Lower lobe of right lung (tissue), 2 donors: Measurements from ENCODE around the gene MED20. TPM values are rescaled to one million over a fixed set of nuclear protein-coding genes. Genes with fewer than 3 reads are reported as not detected.

Experiments
- ATAC-seq, 2 donors: fragments of 200-7000 bp; cut with Tn5 transposase; one replicate each; pipeline ENCODE4 v1.9.1; 2020 to 2022; ENCODE audit warnings: mild to moderate bottlenecking in 2 of 2, moderate library complexity in 2 of 2
- DNase-seq: peaks from one replicate; pipeline ENCODE4 v3.0.0-alpha.2; 2020
- H3K27ac ChIP-seq: fragments of 200-600 bp; one replicate; pipeline ENCODE4 v1.8.0; 2022
- H3K27me3 ChIP-seq: fragments of 200-600 bp; one replicate; pipeline ENCODE4 v1.8.0; 2022; ENCODE audit warnings: low read depth
- H3K36me3 ChIP-seq: fragments of 200-600 bp; one replicate; pipeline ENCODE4 v1.8.0; 2022; ENCODE audit warnings: mild to moderate bottlenecking
- H3K4me1 ChIP-seq: fragments of 200-600 bp; one replicate; pipeline ENCODE4 v1.8.0; 2022
- H3K4me3 ChIP-seq: fragments of 200-600 bp; one replicate; pipeline ENCODE4 v1.8.0; 2022; ENCODE audit warnings: mild to moderate bottlenecking
- H3K9me3 ChIP-seq: fragments of 200-600 bp; one replicate; pipeline ENCODE4 v1.8.0; 2022
- intact Hi-C: fragments of 100-400 bp; cut with DNase I; formaldehyde crosslinking; loops from one replicate; pipeline ENCODE4 v1.11.0; 2022
- total RNA-seq: library from RNA; stranded (reverse); fragmentation: NEBNext Ultra II Directional; extraction: Animal tissue kit (Norgen Biotek cat#: 25700); gene quantifications from one replicate; pipeline ENCODE4 v1.2.1, GENCODE V29; 2021
- TF ChIP-seq, protein P1 (sequence below): fragments of 200-600 bp; IDR thresholded peaks from one replicate; pipeline ENCODE4 v1.8.0; 2022; ENCODE audit warnings: antibody characterized with exemption, mild to moderate bottlenecking
- donor health status: DM: no; HTN: yes; CAD: no; lungs with severe emphysema.

The MED20 gene
- total RNA-seq, 1 donor from 2014 or later, result 12.6 TPM

DNA sequence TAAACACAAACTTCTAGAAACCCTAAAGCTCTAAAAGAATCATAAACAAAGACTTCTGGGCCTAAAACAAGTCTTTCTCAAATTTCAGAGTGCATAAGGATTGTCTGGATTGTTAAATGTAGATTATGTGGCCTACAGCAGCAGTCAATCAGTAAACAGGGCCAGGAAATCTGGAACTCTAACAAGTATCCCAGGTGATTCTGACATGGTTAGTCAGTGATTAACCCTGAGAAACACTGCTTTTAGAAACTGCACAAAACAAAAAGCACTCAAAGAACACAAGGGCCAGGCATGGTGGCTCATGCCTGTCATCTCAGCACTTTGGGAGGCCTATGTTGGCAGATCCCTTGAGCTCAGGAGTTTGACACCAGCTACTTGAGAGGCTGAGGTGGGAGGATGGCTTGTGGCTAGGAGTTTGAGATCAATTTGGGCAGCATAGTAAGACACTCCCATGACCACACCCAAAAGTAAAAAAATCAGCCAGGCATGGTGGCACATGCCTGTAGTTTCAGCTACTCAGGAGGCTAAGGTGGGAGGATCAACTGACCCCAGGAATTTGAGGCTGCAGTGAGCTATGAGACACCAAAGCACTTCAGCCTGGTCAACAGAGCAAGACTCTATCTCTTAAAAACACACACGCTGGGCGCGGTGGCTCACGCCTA is 5.9 kb downstream of the MED20 start:
- no peak for DNase-seq
- peaks cover 54% of the 10 kb centered on the region for H3K36me3 ChIP-seq
- H3K4me1 ChIP-seq, result peaks cover 10% of the 10 kb centered on the region
- TF ChIP-seq, protein P1, sequence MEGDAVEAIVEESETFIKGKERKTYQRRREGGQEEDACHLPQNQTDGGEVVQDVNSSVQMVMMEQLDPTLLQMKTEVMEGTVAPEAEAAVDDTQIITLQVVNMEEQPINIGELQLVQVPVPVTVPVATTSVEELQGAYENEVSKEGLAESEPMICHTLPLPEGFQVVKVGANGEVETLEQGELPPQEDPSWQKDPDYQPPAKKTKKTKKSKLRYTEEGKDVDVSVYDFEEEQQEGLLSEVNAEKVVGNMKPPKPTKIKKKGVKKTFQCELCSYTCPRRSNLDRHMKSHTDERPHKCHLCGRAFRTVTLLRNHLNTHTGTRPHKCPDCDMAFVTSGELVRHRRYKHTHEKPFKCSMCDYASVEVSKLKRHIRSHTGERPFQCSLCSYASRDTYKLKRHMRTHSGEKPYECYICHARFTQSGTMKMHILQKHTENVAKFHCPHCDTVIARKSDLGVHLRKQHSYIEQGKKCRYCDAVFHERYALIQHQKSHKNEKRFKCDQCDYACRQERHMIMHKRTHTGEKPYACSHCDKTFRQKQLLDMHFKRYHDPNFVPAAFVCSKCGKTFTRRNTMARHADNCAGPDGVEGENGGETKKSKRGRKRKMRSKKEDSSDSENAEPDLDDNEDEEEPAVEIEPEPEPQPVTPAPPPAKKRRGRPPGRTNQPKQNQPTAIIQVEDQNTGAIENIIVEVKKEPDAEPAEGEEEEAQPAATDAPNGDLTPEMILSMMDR, result no peak
- no peak for ATAC-seq
- H3K27me3 ChIP-seq, result no peaks in the 10 kb centered on the region
- intact Hi-C loops, result no loop called here
- H3K4me3 ChIP-seq, result no peak overlapping the region
- H3K9me3 ChIP-seq, result no peaks in the 10 kb centered on the region
- H3K27ac ChIP-seq, result no peak overlapping the region

DNA sequence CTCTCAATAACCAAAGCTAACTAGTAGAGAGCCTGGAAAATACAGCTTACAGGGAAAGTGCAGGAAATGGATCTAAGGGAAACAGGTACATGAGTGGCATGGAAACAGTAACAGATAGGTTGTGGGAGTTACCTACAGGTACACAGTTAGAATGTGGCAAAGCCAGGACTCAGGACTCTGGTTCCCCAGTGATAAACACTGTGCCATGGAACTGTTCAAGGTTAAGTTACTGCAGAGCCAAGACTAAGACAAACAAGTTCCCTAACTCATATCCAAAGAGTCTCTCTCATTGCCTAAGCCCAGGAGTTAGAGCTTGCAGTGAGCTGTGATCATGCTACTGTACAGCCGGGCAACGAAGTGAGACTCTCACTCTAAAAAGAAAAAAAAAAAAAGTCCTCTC is 6.6 kb downstream of the MED20 start:
- no peak for ATAC-seq
- DNase-seq, result no peak
- Histone ChIP-seq H3K27me3 (no peaks in the 10 kb centered on the region), H3K9me3 (no peaks in the 10 kb centered on the region), H3K4me3 (no peak overlapping the region), H3K27ac (no peak overlapping the region), H3K36me3 (peaks cover 57% of the 10 kb centered on the region), H3K4me1 (peaks cover 3% of the 10 kb centered on the region)
- TF ChIP-seq, protein P1, result no peak
- intact Hi-C loops, result no loop called here

DNA sequence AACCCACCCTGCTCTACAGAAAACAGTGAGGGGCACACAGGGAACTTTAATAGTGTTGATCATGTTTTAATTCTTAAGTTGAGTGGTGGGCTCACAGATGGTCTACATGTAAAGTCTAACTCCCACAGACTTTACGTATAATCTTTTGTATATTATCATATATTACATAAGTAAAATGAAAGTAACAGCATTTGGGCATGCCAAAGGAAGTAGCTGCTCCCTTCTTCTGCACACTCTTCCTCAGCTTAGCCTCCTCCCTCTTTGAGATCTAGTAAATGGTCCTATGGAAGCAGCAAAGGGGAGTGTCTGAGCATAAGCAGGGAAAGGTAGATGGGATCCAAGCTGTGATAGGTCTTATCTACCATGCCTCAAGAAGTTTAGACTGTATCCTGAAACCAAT is 11.2 kb downstream of the MED20 start:
- intact Hi-C loops, result no loop called here

DNA sequence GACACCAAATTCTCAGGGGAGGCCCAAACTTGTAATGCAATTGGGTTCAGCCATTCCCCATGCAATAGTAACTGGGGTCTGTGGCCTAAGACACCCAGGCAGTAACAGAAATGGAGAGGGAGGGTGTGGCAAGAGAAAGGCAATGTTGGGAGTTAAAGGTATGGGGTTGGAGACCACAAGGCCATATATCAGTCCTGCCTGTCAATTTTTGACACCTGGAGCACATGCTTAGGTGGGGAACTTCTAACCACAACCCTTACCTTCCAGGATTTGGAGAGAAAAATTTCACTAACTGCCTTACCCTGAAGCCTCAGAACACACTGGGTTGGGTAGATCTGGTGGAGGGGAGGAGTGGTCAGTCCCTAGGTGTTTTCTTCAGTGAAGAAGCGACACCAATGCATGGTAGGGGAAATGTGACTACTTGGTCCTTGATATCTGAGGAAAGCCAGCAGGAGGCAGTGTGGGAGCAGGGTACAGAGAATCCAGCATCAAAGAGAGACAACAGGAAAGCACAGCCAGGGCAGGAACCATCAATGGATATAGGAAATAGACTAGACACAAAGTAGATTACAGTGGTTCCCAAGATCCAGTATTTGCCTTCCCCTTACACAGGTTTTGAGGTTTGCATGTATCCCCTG is 18.9 kb downstream of the MED20 start:
- no peaks in the 10 kb centered on the region for H3K27me3 ChIP-seq
- intact Hi-C loops, result no loop called here
- ATAC-seq, result peak; percentile 33 to 42

More for the DNA sequence above, 11.2 kb downstream of the MED20 start:
- Histone ChIP-seq H3K4me1 (no peaks in the 10 kb centered on the region), H3K9me3 (no peaks in the 10 kb centered on the region), H3K27ac (no peak overlapping the region), H3K36me3 (peaks cover 82% of the 10 kb centered on the region), H3K4me3 (no peak overlapping the region), H3K27me3 (no peaks in the 10 kb centered on the region)
- no peak for ATAC-seq
- TF ChIP-seq, protein P1, result no peak
- no peak for DNase-seq

DNA sequence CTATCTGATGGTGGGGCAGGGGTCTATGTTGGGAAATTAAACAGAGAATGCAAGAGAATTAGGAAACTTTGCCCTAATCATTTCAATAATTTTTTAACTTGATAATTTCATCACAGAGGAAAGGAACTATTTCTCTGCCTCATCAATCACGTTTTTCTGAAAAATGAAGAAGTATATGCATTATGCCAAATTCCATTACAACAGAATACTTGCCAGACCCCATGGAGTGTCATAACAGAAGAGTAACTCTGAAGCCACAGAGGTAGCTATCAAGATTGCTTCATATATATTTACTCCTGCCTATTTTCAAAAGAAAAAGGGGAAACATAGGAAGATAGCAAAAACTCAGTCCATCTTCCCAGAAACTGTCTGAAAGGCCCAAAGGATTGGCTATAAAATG is 20.1 kb downstream of the MED20 start:
- Histone ChIP-seq H3K4me3 (no peak overlapping the region), H3K4me1 (peaks cover 6% of the 10 kb centered on the region), H3K36me3 (peaks cover 23% of the 10 kb centered on the region), H3K27ac (no peak overlapping the region), H3K27me3 (no peaks in the 10 kb centered on the region), H3K9me3 (no peaks in the 10 kb centered on the region)
- TF ChIP-seq, protein P1, result no peak
- ATAC-seq, result no peak
- intact Hi-C loops, result no loop called here
- DNase-seq, result no peak

More for the DNA sequence above, 18.9 kb downstream of the MED20 start:
- Histone ChIP-seq H3K36me3 (peaks cover 34% of the 10 kb centered on the region), H3K9me3 (no peaks in the 10 kb centered on the region), H3K4me1 (no peaks in the 10 kb centered on the region), H3K27ac (no peak overlapping the region), H3K4me3 (no peak overlapping the region)
- no peak for DNase-seq
- TF ChIP-seq, protein P1, result peak; percentile 32
